NCI-H2107 treated with DMSO at 0.1 percent for 48 hours (cell line): ENCODE measurements around the gene MCL1.
"Not testable (repeated sequence)": the region's sequence is repeated elsewhere in the genome, so short reads cannot be mapped to it uniquely, and the experiment has no call there.

Source experiments
- DNase-seq: peaks from one replicate; lab custom pipeline; 2025; ENCODE audit not compliant: unreplicated experiment; lab: John Stamatoyannopoulos, UW

The MCL1 gene

DNA sequence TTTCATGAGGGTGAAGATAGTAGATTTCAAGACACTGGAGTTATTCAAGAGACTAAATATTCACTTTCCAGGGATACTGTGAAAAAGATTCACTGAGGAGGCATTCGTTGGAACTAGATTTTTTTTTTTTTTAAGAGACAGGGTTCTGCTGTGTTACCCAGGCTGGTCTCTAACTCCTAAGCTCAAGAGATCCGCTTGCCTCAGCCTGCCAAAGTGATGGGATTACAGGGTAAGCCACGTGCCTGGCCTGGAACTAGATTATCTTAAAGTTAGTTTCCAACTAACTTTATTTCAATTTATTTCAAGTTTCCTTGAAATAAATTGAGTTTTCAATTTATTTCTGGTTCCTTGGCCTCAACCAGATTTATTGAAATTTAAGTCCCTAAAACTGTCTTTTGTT lies 24.3 kb upstream of the MCL1 start:
- DNase-seq: no peak

DNA sequence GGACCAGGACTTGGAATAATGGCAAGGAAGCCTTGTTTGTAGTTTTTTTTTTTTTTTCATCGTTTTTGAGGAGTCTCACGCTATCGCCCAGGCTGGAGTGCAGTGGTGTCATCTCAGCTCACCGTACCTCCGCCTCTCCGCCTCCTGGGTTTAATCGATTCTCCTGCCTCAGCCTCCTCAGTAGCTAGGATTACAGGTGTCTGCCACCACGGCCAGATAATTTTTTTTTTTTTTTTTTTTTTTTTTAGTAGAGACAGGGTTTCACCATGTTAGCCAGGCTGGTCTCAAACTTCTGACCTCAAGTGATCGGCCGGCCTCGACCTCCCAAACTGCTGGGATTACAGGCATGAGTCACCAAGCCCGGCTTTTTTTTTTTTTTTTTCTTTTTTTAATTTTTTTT lies 23.0 kb upstream of the MCL1 start:
- DNase-seq: not testable (repeated sequence)

DNA sequence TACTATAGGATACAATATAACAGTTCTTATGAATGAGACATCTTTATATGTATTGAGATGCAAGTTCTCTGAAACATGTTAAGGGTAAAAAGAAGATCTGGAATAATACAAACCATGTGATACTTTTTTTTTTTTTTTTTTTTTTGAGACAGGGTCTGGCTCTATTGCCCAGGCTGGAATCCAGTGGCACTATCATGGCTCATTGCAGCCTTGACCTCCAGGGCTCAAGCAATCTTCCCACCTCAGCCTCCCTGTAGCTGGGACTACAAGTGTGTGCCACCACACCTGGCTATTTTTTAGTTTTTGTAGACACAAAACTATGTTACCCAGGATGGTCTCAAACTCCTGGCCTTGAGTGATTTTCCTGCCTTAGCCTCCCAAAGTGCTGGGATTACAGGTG lies 22.1 kb upstream of the MCL1 start:
- DNase-seq: no peak

DNA sequence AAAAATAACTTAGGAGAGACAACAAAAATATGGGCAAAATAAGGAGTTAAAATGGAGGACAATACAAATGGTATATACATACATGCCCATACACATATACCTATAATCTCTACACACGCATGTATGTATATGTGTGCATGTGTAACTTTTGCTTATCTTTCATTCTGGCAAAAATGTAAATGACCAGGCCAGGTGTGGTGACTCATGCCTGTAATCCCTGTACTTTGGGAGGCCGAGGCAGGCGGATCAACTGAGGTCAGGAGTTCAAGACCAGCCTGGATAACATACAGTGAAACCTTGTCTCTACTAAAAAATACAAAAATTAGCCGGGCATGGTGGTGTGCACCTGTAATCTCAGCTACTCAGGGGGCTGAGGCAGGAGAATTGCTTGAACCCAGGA lies 18.9 kb upstream of the MCL1 start:
- not testable (repeated sequence) for DNase-seq

DNA sequence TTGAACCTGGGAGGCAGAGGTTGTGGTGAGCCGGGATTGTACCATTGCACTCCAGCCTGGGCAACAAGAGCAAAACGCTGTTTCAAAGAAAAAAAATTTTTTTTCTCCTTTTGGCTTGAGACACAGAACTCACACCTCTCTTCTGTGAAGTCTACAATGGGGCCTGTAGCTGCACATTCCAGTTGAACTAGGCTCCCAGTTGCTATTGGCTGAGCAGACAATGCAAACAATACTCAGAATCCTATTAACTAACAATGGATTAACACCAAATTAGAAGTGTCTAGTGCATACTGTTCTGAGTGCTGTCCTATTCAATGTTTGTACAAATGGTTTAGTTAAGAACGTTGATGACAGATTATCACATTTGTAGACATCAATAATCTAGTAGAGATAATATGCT lies 17.6 kb upstream of the MCL1 start:
- DNase-seq: no peak

DNA sequence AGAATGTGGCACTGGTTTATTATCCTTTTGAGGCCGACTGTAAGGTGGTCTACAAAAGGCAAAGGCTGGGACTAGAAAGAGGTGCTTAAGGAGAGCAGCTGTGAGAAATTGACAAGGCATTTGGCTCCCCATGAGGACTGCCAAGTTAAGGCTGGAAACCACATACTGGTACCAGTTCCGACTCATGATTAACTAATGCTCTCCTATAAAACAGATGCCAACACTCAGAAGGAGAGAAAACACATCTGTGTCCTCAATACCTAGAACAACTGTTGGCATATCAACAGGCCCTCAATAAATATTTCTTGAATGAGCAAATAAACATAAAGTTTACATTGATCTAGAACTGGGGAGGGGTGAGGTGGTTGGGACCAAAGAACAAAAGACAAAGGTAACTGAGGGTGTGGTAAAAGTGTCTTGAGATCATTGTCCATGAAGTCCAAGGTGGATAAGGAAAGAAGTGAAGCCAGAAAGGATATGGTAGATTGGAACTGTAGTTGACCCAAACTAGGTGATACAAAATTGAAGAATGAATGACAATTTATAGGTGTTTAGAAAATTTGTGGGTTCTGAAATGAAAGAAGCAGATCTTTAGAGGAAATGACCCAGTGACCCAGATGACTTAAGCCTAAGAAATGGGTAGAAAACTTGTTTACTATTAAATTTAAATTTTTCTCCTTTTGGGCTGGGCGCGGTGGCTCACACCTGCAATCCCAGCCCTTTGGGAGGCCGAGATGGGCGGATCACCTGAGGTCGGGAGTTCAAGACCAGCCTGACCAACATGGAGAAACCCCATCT lies 16.9 kb upstream of the MCL1 start:
- DNase-seq: no peak

DNA sequence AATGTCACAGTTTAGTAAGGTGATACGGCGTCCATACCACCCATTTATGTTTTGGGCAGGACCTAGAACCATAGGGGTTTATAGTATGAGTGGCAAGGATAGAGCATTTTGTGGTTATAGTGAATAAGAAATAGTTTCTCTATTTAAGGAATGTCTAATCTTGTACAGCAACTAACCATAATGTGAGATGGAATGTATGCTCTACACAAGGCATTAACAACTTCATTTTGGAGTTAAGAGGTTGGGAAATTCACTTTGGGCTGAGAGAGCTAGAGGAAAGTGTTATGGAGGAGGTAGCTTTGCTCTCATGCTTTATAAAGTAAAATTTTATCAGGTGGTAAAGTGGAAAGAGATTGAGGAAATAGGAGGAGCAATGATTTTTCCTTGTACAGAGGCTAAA lies 3.0 kb upstream of the MCL1 start:
- DNase-seq: no peak

DNA sequence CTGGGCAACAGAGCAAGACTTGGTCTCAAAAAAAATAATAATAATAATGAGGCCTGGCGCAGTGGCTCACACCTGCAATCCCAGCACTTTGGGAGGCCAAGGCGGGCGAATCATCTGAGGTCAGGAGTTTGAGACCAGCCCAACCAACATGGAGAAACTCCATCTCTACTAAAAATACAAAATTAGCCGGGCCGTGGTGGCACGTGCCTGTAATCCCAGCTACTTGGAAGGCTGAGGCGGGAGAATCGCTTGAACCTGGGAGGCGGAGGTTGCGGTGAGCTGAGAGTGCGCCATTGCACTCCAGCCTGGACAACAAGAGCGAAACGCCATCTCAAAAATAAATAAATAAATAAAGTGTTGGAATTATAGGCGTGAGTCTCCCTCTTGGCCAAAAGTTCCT lies 2.6 kb upstream of the MCL1 start:
- not testable (repeated sequence) for DNase-seq

DNA sequence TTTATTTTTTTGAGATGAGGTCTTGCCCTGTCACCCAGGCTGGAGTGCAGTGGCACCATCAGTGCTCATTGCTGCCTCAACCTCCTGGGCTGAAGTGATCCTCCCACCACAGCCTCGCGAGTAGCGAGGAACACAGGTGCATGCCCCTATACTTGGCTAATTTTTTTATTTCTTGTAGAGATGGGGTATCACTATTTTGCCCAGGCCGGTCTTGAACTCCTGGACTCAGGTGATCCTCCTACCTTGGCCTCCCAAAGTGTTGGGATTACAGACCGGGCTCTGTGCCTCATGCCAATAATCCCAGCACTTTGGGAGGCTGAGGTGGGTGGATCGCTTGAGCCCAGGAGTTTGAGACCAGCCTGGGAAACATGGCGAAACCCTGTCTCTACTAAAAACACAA lies 2.0 kb upstream of the MCL1 start:
- DNase-seq: not testable (repeated sequence)

DNA sequence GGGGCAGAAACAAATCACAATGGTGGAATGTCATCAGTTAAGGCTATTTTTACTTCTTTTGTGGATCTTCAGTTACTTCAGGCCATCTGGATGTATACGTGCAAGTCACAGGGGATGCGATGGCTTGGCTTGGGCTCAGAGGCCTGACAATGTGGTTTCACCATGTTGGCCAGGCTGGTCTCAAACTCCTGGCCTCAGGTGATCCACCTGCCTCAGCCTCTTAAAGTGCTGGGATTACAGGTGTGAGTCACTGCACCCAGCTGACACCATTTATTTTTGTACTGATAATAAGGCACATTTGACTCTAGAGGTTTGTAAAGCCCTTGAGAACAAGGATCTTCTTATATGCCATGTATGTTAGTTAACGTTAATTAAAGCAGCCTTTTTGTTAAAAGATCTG lies 1.6 kb upstream of the MCL1 start:
- DNase-seq: not testable (repeated sequence)

DNA sequence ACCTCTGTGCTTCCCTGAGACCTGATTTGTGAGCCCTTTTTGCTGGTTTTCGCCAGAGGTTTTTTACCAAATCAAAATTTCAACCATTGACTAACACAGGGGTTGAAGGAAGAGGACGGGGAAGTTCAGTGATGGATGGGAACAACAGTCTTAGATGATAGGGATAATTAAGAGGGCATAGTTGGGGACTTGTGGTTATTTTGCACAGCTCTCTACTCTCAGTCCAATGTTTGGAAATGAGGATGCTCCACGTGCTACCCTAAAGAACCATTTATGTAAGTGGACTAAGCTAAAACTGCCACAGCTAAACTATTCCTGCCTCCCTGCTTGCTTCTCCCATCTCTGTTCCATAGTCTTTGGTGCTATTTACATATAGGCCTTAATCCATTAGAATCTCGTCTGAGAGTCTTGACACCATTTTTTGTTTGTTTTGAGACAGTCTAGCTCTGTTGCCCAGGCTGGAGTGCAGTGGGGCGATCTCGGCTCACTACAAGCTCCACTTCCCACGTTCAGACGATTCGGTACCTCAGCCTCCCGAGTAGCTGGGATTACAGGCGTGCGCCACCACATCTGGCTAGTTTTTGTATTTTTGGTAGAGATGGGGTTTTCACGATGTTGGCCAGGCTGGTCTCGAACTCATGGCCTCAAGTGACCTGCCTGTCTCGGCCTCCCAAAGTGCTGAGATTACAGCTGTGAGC lies 684 bp upstream of the MCL1 start:
- no peak for DNase-seq

DNA sequence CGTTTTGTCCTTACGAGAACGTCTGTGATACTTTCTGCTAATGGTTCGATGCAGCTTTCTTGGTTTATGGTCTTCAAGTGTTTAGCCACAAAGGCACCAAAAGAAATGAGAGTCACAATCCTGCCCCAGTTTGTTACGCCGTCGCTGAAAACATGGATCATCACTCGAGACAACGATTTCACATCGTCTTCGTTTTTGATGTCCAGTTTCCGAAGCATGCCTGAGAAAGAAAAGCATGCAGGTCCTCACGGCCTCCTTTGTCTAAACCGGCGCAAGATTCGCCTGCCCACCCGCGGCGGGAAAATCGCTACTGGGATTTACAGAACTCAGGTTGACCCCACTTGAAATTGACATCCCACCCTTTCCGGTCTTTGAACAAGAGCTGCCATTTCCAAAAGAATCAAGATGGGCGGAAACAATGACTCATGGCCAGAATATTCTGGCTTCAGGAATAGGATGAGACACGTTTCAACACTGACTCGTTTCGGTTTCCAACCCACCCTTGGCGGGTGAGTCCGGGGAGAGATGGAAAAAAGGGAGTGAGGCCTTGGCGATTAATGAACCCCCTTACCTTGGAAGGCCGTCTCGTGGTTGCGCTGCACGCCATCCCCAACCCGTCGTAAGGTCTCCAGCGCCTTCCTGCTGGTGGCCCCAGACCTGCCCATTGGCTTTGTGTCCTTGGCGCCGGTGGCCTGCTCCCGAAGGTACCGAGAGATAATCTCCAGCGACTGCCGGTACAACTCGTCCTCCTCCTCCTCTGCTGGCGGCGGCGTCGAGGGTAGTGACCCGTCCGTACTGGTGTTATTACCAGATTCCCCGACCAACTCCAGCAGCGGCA lies 919 bp downstream of the MCL1 start:
- peak; percentile 42 for DNase-seq

DNA sequence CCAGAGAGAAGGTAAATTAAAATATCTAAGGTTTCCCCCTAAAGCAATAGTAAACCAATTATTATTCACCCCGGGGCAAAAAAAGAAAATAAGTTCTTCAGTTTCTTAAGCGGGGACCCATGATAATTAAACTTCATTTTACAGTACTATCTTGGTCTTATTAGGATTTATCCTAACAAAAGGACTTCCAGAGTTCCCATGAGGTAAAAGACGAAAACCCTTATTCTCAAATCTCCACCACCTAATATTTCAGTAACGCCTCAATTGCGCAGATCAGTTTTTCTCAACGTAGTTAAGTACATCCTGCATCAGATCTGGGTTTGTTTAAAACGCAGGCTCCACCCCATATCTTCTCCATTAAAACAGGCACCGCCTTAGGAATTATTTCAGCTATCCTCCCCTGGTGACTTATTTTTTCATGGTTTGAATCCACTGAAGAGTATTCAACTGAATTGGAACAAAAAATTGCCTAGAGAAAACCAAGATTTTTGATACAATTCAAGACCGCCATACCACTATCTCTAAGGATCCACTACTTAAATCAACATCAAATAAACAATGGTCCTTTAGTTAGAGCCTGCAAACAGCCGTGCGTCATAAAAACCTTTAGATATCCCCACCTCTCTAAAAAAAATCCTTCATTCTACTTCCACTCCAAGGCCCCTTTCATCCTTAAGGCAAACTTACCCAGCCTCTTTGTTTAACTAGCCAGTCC lies 1.7 kb downstream of the MCL1 start:
- peak; percentile 33 for DNase-seq

DNA sequence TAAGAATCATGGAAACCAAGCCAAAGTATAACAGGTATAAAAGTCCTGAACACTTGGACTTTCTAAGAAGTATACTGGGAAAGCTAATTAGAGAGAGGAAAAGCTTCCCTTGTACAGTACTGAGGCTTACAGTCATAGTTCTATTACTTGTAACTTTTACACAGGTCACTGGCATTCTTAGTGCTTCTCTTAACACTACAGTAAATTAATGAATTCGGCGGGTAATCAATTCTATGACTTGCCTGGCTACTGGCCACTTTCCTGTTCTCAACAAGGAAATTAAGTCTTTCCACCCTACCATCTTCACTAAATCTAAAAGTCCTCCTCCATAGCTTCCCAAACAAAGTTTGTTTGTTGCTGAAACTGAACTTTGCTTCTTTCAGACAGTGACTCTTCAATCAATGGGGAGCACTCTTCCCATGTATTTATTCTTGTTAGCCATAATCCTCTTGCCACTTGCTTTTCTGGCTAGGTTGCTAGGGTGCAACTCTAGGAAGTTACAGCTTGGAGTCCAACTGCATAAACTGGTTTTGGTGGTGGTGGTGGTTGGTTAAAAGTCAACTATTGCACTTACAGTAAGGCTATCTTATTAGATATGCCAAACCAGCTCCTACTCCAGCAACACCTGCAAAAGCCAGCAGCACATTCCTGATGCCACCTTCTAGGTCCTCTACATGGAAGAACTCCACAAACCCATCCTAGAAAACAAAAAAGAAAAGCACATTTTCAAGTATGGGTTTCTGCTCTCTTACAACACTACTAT lies 2.4 kb downstream of the MCL1 start:
- no peak for DNase-seq

DNA sequence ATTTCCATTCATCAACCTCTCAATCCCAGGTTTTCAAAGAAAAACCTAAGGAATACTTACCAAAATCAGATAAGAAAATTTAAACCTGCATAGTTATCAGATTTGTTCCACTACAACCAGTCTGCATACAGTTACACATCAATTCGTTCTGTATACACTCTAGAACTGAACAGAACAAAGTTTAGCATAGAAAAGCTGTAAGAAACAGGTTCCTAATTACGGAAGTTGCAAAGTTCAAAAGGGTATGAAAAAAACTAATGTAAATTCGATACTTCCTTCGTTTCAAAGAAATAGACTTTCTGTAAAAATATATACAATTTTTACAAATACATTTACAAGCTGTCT lies 3.1 kb downstream of the MCL1 start:
- no peak for DNase-seq

DNA sequence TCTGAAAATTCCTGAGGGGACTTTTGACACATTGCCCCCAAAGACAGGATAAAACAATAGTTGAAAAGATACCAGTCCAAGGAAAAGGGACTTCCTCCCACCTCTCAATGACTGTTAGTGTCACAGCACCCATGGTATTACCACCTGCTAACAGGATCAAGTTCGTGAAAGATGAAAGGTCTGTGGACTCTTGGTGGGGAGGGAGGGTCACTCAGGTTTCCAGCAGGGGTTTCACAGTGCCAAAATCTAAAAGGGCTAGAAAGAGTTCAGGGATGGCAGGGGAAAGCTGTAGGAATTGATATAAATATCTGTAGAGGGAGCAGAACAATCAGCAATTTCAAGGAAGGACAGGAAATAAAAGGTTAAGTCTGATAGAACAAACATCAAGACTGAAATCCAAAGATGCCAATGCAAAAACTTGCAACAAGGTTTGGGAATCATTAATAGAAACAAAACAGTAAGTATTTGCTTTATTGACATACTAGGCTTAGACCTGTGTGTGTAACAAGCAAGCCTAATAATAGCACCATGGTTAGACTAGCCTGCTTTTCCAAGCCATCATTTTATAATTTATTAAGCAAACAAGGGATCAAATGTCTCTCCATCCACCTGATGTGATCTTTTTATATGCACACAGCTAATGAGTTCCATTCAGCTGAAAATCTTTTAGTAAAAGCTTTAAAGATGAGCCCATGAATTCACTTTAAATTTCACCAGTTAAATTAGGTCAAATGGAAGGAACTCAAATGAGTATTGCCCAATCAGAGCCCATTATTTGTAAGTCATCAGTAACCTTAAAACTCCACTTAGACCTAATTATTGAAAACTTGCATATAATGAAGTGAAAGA lies 3.7 kb downstream of the MCL1 start:
- DNase-seq: no peak

DNA sequence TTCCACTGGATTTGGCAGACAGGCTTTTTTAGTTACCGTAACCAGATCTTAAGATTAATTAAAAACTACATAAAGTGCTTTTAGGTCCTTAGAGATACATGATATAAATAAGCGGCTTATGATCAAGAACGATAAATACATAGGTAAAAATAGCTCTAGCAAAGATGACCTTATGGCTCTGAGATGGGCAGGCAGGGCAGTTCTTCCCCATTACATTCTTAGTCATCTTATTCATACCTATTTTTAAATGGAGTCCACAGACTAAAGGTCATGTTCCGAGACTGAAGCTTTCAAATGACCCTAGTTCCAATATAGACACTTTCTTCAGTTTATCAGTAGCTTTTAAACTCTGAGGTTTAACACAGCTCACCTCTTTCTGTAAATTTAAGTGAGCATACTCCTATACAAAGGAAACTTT lies 4.3 kb downstream of the MCL1 start:
- no peak for DNase-seq

DNA sequence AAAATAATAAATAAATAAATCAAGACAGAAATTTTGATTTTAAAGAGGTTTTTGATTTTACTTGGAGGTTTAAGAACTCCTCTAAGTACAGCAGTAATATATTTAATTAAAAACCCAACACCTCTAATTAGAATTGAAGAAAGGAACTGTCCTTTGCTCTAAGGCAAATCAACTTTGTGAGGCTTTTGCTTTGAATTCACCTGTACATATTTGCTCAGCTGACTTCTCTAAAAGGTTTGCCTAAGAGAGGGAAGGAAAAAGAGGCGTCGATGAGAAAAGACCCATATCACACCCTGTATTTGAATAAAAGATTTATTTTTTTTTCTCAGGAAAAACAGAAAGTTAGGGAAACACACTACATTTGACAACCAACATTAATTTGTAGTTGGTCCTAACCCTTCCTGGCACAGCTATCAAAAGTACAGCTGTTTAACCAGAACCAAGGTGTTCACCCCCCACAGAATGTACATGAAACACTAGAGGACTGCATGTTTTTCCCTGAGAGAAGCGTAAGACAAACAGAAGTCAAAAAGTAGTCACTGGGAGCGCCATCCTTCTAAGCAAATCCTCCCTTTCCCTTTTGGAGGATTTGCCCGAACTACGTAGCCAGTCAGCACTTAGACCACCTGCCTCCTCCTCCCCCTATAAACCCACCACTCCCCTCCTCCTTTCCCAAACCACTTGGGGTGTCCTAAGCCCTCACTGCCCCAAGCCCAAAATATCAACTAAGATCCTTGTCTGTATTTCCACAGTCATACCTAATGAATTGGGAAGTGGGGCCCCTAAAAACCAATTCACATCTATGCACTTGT lies 4.9 kb downstream of the MCL1 start:
- DNase-seq: no peak

DNA sequence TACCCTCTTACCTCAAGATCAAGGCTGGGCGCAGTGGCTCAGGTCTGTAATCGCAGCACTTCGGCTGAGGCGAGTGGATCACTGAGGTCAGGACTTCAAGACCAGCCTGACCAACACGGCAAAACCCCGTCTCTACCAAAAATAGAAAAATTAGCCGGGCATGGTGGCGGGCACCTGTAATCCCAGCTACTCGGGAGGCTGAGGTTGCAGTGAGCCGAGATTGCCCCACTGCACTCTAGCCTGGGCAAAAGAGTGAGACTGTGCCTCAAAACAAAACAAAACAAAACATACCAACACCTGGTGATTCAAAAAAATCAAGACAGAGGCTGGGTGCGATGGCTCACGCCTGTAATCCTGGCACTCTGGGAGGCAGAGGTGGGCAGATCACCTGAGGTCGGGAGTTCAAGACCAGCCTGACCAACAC lies 5.8 kb downstream of the MCL1 start:
- not testable (repeated sequence) for DNase-seq
